RPMI7951 (cell line): ENCODE results near the gene GOLT1B. TPM values are rescaled to one million over a fixed set of nuclear protein-coding genes. Genes with fewer than 3 reads are reported as not detected.
"Not testable (repeated sequence)": the region's sequence is repeated elsewhere in the genome, so short reads cannot be mapped to it uniquely, and the experiment has no call there.

ENCODE experiments used
- DNase-seq: peaks from one replicate; pipeline ENCODE4 v3.0.0-alpha.2; 2012; ENCODE audit warnings: low read depth
- total RNA-seq: library from RNA; depleted of rRNA; stranded (reverse); fragments of >200 nt; shearing (Covaris generic); gene quantifications from 2 replicates; pipeline ENCODE4 v1.2.3, GENCODE V29; 2014; rRNA removed

Gene GOLT1B
- total RNA-seq: 59.9 and 77.0 TPM in 2 replicates

GRCh38 chr12:21501258-21502163 is at the start of gene GOLT1B, which contains the start of gene RECQL:
Gene GOLT1B (plus strand): TSS chr12:21501789. CDS start chr12:21501924, 135 bp downstream.
Gene RECQL (minus strand): TSS chr12:21501635. CDS start chr12:21499570, 2,065 bp downstream.
- peak; percentile 96 for DNase-seq

- no peak for DNase-seq
Observed at GRCh38 chr12:21453312-21453852, 48.2 kb upstream of the GOLT1B start.

- DNase-seq: peak; percentile 49
Observed at GRCh38 chr12:21456291-21456780, 45.3 kb upstream of the GOLT1B start.

- no peak for DNase-seq
Observed at GRCh38 chr12:21459474-21459873, 42.1 kb upstream of the GOLT1B start.

GRCh38 chr12:21467334-21467733 is 34.3 kb upstream of the GOLT1B start:
- not testable (repeated sequence) for DNase-seq

- no peak for DNase-seq
Observed at GRCh38 chr12:21471294-21471693, 30.3 kb upstream of the GOLT1B start.

- no peak for DNase-seq
Observed at GRCh38 chr12:21472197-21472823, 29.3 kb upstream of the GOLT1B start.

GRCh38 chr12:21475552-21475951 is 26.0 kb upstream of the GOLT1B start:
- no peak for DNase-seq

- DNase-seq: peak; percentile 5
Observed at GRCh38 chr12:21476949-21477348, 24.6 kb upstream of the GOLT1B start.

GRCh38 chr12:21478756-21479455 is 22.7 kb upstream of the GOLT1B start:
- no peak for DNase-seq

- no peak for DNase-seq
Observed at GRCh38 chr12:21483531-21483930, 18.1 kb upstream of the GOLT1B start.

GRCh38 chr12:21485998-21486397 is 15.6 kb upstream of the GOLT1B start:
- DNase-seq: no peak

- no peak for DNase-seq
Observed at GRCh38 chr12:21499765-21500164, 1.8 kb upstream of the GOLT1B start.

- no peak for DNase-seq
Observed at GRCh38 chr12:21500786-21501257, 767 bp upstream of the GOLT1B start.

GRCh38 chr12:21502164-21502496 is 541 bp downstream of the GOLT1B start:
- DNase-seq: peak; percentile 33

- DNase-seq: no peak
Observed at GRCh38 chr12:21502872-21503271, 1.3 kb downstream of the GOLT1B start.

GRCh38 chr12:21505888-21506287 is 4.3 kb downstream of the GOLT1B start:
- DNase-seq: no peak

GRCh38 chr12:21507849-21508248 is 6.3 kb downstream of the GOLT1B start:
- DNase-seq: no peak

- no peak for DNase-seq
Observed at GRCh38 chr12:21509768-21510167, 8.2 kb downstream of the GOLT1B start.

- no peak for DNase-seq
Observed at GRCh38 chr12:21516281-21516680, 14.7 kb downstream of the GOLT1B start.

- DNase-seq: no peak
Observed at GRCh38 chr12:21518451-21518850, 16.9 kb downstream of the GOLT1B start.

- DNase-seq: no peak
Observed at GRCh38 chr12:21521541-21521940, 20.0 kb downstream of the GOLT1B start.
